Measurements from ENCODE around the gene CDK6. TPM values are rescaled to one million over a fixed set of nuclear protein-coding genes. Genes with fewer than 3 reads are reported as not detected.

CDK6 gene
- total and polyA plus RNA-seq, 10 of the 15 experiments (the other 5 are each of a cell fraction or from before 2014, with no cell fraction given): 8.0 to 118 (median 45.8) TPM

GRCh38 chr7:92794391-92794790, 42.0 kb downstream of the CDK6 start (continued):
- TF ChIP-seq, protein P1, sequence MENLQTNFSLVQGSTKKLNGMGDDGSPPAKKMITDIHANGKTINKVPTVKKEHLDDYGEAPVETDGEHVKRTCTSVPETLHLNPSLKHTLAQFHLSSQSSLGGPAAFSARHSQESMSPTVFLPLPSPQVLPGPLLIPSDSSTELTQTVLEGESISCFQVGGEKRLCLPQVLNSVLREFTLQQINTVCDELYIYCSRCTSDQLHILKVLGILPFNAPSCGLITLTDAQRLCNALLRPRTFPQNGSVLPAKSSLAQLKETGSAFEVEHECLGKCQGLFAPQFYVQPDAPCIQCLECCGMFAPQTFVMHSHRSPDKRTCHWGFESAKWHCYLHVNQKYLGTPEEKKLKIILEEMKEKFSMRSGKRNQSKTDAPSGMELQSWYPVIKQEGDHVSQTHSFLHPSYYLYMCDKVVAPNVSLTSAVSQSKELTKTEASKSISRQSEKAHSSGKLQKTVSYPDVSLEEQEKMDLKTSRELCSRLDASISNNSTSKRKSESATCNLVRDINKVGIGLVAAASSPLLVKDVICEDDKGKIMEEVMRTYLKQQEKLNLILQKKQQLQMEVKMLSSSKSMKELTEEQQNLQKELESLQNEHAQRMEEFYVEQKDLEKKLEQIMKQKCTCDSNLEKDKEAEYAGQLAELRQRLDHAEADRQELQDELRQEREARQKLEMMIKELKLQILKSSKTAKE (IDR thresholded peaks at IDR 0.05; ENCODE audit: low read depth, poor library complexity, severe bottlenecking): no peak
- TF ChIP-seq SMAD5 (IDR thresholded peaks at IDR 0.05; ENCODE audit: low read depth): no peak
- no peak for TF ChIP-seq SREBF2 (IDR thresholded peaks at IDR 0.05; ENCODE audit: low read length)
- TF ChIP-seq SMC3 (IDR thresholded peaks at IDR 0.05; ENCODE audit: borderline replicate concordance, low read length): no peak

DNA sequence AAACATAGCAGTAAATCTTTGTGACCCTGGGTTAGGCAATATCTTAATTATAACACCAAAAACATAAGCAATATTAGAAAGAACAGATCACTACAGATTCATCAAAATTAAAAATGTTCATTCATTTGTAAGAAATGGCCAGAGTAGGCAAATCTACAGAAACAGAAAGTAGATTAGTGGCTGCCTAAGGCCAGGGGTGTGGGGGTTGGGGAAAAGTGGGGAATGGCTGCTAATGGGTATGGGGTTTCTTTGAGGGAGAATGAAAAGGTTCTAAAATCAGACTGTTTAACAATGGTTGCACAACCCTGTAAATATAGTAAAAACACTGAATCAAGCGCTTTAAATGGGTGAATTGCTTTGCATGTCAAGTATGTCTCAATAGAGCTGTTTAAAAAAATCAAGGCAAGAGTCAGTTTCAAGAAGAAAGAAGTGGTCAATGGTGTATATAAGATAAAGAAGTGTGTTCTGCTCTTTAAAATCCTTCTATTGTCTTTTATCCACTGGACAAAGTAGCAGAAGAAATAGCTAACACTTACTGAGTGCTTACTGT, 42.6 kb downstream of the CDK6 start:
- peak overlapping the region; percentile 19; the same call in 1 of the 2 replicates for H3K4me2 ChIP-seq (ENCODE audit: control insufficient read depth, insufficient read depth)
- peak overlapping the region; percentile 35; the same call in 1 of the 2 replicates for H3K27ac ChIP-seq (ENCODE audit: control insufficient read depth, insufficient read depth)
- ChIA-PET POLR2A (interaction anchor here (2.4 kb wide), 1 partner anchor 11 kb away, joined by 9 read pairs; no protein-coding TSS in a partner anchor), CTCF (interaction anchor here (0.7 to 3.4 kb wide), 5 partner anchors 9 to 256 kb away, joined by 3 to 14 read pairs (median 5); no protein-coding TSS in a partner anchor), SMC1A (ENCODE audit: uncharacterized antibody, unreplicated experiment) (interaction anchor here (0.6 to 2.8 kb wide), 17 partner anchors 8 to 72 kb away, joined by 3 to 34 read pairs (median 4); no protein-coding TSS in a partner anchor), RAD21 (ENCODE audit: unreplicated experiment) (interaction anchor here (0.9 to 1.5 kb wide), 3 partner anchors 10 to 34 kb away, joined by 3 to 5 read pairs (median 5); no protein-coding TSS in a partner anchor)
- BruUV-seq (replicated peaks): no TSS peak
- peaks cover 78% of the 10 kb centered on the region for H3K79me2 ChIP-seq (ENCODE audit: control insufficient read depth, insufficient read depth, low read length)
- no peak overlapping the region for H3K9ac ChIP-seq (ENCODE audit: control insufficient read depth, insufficient read depth, low read length)
- DNase-seq (ENCODE audit: low read depth, low spot score) (no peak), ATAC-seq (peak; percentile 48), FAIRE-seq (no peak)
- intact Hi-C loops (cut with micrococcal nuclease; ENCODE audit: unreplicated experiment): no loop called here
- in situ Hi-C loops (cut with MboI): no loop called here
- H3K27me3 ChIP-seq (replicated peaks in 1 of 2; ENCODE audit: control insufficient read depth in 2 of 2, insufficient read depth in 2 of 2, low read length in 1 of 2): no peaks in the 10 kb centered on the region
- no peak overlapping the region for H2AFZ ChIP-seq (ENCODE audit: control insufficient read depth, low read depth, low read length)
- H3K4me3 ChIP-seq: no peak overlapping the region
- H3K4me1 ChIP-seq (ENCODE audit: control insufficient read depth, insufficient read depth, low read length): peaks cover 22% of the 10 kb centered on the region
- H3K9me3 ChIP-seq (replicated peaks; ENCODE audit: control insufficient read depth, insufficient read depth, low read length): peaks cover 25% of the 10 kb centered on the region
- WGBS (ENCODE audit: insufficient coverage, insufficient replicate concordance, low lambda C conversion rate, missing lambda C conversion rate): 28% methylated on average over 1 of the region's 1 CpG
- H4K20me1 ChIP-seq (ENCODE audit: control insufficient read depth, insufficient read depth): no peaks in the 10 kb centered on the region
- peaks cover 2 to 4% of the 10 kb centered on the region in 2 experiments; a peak in 2 of 4 replicates for H3K36me3 ChIP-seq (ENCODE audit: control insufficient read depth in 2 of 2, insufficient read depth in 2 of 2, low read length in 1 of 2)
- no peak for TF ChIP-seq TCF12 (IDR thresholded peaks at IDR 0.05; ENCODE audit: low read depth, low read length)
- TF ChIP-seq DPF2 (IDR thresholded peaks at IDR 0.05): no peak
- TF ChIP-seq MYC (IDR thresholded peaks at IDR 0.05; ENCODE audit: insufficient read depth, insufficient read length, insufficient replicate concordance, low read length, severe bottlenecking): no peak
- no peak for TF ChIP-seq ZNF207 (IDR thresholded peaks at IDR 0.05; ENCODE audit: borderline replicate concordance)
- no peak for TF ChIP-seq ESRRA (IDR thresholded peaks at IDR 0.05; ENCODE audit: low read length)
- TF ChIP-seq PML (IDR thresholded peaks at IDR 0.05; ENCODE audit: low read length): no peak
- TF ChIP-seq, protein P2, sequence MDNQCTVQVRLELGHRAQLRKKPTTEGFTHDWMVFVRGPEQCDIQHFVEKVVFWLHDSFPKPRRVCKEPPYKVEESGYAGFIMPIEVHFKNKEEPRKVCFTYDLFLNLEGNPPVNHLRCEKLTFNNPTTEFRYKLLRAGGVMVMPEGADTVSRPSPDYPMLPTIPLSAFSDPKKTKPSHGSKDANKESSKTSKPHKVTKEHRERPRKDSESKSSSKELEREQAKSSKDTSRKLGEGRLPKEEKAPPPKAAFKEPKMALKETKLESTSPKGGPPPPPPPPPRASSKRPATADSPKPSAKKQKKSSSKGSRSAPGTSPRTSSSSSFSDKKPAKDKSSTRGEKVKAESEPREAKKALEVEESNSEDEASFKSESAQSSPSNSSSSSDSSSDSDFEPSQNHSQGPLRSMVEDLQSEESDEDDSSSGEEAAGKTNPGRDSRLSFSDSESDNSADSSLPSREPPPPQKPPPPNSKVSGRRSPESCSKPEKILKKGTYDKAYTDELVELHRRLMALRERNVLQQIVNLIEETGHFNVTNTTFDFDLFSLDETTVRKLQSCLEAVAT (IDR thresholded peaks at IDR 0.05): no peak
- TF ChIP-seq, protein P3, sequence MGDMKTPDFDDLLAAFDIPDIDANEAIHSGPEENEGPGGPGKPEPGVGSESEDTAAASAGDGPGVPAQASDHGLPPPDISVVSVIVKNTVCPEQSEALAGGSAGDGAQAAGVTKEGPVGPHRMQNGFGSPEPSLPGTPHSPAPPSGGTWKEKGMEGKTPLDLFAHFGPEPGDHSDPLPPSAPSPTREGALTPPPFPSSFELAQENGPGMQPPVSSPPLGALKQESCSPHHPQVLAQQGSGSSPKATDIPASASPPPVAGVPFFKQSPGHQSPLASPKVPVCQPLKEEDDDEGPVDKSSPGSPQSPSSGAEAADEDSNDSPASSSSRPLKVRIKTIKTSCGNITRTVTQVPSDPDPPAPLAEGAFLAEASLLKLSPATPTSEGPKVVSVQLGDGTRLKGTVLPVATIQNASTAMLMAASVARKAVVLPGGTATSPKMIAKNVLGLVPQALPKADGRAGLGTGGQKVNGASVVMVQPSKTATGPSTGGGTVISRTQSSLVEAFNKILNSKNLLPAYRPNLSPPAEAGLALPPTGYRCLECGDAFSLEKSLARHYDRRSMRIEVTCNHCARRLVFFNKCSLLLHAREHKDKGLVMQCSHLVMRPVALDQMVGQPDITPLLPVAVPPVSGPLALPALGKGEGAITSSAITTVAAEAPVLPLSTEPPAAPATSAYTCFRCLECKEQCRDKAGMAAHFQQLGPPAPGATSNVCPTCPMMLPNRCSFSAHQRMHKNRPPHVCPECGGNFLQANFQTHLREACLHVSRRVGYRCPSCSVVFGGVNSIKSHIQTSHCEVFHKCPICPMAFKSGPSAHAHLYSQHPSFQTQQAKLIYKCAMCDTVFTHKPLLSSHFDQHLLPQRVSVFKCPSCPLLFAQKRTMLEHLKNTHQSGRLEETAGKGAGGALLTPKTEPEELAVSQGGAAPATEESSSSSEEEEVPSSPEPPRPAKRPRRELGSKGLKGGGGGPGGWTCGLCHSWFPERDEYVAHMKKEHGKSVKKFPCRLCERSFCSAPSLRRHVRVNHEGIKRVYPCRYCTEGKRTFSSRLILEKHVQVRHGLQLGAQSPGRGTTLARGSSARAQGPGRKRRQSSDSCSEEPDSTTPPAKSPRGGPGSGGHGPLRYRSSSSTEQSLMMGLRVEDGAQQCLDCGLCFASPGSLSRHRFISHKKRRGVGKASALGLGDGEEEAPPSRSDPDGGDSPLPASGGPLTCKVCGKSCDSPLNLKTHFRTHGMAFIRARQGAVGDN (IDR thresholded peaks at IDR 0.05): no peak
- no peak for TF ChIP-seq MTA2 (IDR thresholded peaks at IDR 0.05; ENCODE audit: low read depth)
- TF ChIP-seq NRF1 (conservative IDR thresholded peaks at IDR 0.05; ENCODE audit: low read depth, low read length): no peak
- TF ChIP-seq EZH2 (IDR thresholded peaks at IDR 0.05; ENCODE audit: borderline replicate concordance, control insufficient read depth, low read depth, low read length): no peak

All from GM12878 (cell line).